Activated CD8-positive, alpha-beta memory T cell treated with anti-CD3 and anti-CD28 coated beads, Interleukin-2, amount 50 U/mL, for 48 hours (primary cell): Measurements from ENCODE around the gene MCEMP1.
"Not testable (repeated sequence)": the region's sequence is repeated elsewhere in the genome, so short reads cannot be mapped to it uniquely, and the experiment has no call there.

ENCODE experiments used
- DNase-seq: peaks from one replicate; pipeline ENCODE4 v3.0.0-alpha.2; 2020

MCEMP1 gene

DNA sequence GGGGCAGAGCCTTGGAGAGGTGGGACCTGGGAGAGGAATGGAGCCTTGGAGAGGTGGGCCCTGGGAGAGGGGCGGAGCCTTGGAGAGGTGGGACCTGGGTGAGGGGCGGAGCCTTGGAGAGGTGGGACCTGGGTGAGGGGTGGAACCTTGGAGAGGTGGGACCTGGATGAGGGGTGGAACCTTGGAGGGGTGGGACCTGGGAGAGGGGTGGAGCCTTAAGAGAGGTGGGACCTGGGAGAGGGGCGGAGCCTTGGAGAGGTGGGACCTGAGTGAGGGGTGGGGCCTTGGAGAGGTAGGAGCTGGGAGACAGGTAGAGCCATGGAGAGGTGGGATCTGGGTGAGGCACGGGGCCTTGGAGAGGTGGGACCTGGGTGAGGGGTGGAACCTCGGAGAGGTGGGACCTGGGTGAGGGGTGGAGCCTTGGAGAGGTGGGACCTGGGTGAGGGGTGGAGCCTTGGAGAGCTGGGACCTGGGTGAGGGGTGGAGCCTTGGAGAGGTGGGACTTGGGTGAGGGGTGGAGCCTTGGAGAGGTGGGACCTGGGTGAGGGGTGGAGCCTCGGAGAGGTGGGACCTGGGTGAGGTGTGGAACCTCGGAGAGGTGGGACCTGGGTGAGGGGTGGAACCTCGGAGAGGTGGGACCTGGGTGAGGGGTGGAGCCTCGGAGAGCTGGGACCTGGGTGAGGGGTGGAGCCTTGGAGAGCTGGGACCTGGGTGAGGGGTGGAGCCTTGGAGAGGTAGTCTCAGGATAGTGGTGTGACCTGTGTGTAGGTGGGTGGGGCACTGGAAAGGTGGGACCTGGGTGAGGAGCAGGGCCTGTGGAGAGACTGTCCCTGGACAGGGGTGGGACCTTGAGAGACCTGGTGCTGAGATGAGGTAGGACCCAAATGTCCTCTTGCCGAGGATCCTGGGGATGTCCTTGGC, 33.0 kb upstream of the MCEMP1 start:
- DNase-seq, result not testable (repeated sequence)

DNA sequence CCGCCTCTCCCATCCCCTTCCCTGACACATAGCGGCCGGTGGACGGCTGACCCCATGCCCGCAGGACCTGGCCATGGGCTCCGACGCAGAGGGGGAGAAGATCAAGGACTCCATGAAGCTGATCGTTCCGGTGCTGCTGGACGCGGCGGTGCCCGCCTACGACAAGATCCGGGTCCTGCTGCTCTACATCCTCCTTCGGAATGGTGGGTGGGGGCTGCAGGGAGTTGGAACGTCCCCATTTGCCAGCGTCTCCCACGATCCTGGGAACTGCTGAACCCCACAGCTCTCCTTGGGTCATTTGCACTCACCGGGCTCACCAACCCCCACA, 32.4 kb upstream of the MCEMP1 start:
- no peak for DNase-seq

DNA sequence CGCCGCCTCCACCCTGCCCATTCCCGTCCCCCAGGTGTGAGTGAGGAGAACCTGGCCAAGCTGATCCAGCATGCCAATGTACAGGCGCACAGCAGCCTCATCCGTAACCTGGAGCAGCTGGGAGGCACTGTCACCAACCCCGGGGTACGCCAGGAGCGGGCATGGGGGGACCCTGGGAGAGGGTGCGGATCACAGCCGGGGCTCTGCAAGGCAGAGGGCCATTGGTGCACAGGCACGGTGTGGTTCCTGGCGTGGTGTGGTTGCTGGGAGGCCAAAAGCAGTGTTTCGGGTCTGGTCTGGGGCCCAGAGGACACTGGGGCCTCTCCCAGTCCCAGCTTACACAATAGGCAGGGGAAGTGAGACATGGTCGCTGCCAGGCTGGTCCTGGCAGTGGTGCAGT, 31.7 kb upstream of the MCEMP1 start:
- no peak for DNase-seq

- DNase-seq, result no peak
Measured at GRCh38 chr19:7645656-7646425, 31.0 kb upstream of the MCEMP1 start.

GRCh38 chr19:7646426-7646700, 30.5 kb upstream of the MCEMP1 start:
- DNase-seq, result no peak

- no peak for DNase-seq
Measured at GRCh38 chr19:7647156-7647555, 29.7 kb upstream of the MCEMP1 start.

- no peak for DNase-seq
Measured at GRCh38 chr19:7648265-7649014, 28.4 kb upstream of the MCEMP1 start.

DNA sequence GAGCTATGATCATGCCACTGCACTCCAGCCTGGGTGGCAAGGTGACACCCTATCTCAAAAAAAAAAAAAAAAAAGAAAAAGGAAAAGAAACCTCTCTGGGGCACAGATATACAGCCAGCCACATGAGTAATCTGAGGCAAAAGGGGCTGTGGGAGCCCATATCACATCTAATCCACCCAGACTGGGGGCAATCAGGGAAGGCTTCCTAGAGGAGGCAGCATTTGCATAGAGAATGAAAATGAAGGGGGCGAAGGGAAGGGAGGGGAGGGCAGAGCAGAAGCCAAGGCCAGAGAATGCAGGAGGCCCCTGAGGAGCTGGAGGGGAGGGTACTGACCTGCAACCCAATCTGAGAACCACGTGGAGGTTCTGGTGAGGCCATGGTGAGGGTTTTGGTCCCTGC, 26.7 kb upstream of the MCEMP1 start:
- DNase-seq, result no peak

GRCh38 chr19:7652061-7652641, 24.7 kb upstream of the MCEMP1 start:
- peak; percentile 99 for DNase-seq

DNA sequence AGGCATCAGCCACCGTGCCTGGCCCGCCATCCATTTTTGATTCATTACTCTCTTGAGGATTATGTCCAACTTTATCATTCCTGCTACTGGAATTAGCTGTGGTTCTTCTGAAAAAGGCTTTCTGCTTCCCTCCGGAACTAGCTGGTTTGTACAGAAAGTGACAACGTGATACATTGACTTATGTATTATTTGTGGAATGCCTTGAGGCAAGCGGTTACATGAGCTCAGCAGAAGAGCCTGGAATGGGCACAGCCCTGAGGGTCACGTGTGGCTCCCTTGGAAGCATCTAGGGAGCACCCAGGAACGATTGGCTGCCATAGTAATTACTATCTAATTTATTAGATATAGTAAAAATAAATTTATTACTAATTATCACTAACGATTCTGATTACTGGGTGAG, 22.5 kb upstream of the MCEMP1 start:
- DNase-seq, result no peak

- DNase-seq, result no peak
Measured at GRCh38 chr19:7655581-7655980, 21.3 kb upstream of the MCEMP1 start.

DNA sequence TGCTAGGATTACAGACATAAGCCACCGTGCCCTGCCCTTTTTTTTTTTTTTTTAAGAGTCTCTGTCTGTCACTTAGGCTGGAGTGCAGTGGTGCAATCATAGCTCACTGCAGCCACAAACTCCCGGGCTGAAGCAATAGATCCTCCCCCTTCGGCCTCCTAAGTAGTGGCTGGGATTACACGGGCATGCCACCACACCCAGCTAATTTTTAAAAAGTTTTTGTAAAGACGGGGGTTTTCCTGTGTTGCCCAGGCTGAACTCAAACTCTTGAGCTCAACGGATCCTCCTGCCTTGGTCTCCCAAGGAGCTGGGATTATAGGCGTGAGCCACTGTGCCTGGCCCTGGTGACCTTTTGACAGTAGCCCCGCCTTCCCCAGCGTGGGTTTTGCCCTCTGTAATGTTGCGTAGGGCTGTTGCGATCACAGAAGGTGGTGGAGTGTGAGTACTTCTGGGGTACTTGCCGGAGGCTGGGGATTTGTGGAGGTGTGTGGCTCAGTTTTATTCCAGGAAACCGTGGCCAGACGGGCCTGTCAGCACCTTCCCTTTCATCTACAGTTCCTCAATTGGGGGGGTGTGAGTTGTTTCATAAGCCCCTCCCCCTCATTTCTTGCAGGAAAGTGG, 19.6 kb upstream of the MCEMP1 start:
- DNase-seq, result peak; percentile 73

DNA sequence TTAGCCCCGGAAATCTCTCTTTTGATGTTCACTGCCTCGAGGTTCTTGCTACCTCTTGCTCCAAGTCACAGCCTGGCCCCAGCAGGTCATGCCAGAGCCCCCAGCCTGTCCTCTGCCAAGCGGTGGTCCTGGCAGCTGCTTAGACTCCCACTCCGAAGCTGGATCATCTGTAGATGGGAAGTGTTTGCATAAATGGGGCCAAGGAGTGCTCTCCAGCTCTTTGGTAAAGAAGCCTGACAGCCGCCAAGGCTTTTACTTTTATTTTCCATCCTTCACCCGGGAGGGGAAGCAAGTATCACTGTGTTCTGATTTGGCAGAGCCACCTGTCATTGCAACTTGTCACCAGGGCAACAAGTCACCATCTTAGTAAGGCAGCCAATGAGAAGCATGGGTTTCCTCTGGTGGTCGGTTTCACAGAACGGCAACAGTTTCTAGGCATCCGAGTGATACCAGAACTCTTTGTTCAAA, 18.6 kb upstream of the MCEMP1 start:
- DNase-seq, result no peak

DNA sequence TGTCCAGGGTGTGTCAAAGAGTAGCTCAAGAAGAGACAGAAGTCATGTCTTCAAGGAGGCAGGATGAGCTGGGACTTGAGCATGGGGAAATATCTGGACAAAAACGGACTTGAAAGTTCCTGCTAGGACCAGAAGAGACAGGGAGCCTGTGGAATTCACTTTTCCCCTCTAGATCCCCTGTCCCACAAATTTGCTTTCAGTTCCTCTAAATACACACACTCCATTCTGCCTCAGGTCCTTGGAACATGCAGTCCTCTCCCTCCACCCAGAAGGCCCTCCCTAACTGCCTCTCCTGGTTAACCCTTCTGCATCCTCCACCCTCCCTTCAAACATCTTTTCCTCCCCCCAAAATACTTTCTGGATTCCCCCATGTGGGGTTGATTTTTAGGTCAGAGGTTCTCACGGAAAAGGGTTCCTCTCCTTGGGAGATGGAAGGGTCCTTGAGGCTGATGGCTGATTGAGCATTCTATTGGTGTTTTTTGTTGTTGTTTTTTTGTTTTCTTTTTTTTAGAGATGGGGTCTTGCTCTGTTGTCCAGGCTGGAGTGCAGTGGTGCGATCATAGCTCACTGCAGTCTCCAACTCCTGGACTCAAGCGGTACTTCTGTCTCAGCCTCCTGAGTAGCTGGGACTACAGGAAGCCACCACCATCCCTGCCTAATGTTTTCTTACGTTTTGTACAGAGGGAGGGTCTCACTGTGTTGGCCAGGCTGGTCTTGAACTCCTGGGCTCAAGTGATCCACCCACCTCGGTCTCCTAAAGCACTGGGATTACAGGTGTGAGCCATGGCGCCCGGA, 14.9 kb upstream of the MCEMP1 start:
- DNase-seq, result no peak

DNA sequence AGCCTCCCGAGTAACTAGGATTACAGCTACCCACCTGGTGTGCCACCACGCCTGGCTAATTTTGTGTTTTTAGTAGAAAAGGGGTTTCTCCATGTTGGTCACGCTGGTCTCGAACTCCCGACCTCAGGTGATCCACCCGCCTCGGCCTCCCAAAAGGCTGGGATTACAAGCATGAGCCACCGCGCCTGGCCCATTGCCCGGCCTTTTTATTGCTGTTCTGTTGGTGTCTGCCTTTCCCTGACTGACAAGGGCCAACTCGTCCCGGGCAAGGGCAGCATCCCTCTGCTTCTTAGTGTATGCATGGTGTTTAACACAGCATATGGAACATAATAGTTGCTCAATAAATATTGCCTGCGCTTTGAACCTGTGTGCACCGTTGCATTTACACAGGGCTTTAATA, 14.2 kb upstream of the MCEMP1 start:
- DNase-seq, result no peak

GRCh38 chr19:7663706-7664105, 13.2 kb upstream of the MCEMP1 start:
- no peak for DNase-seq

GRCh38 chr19:7665076-7665475, 11.8 kb upstream of the MCEMP1 start:
- DNase-seq, result no peak

DNA sequence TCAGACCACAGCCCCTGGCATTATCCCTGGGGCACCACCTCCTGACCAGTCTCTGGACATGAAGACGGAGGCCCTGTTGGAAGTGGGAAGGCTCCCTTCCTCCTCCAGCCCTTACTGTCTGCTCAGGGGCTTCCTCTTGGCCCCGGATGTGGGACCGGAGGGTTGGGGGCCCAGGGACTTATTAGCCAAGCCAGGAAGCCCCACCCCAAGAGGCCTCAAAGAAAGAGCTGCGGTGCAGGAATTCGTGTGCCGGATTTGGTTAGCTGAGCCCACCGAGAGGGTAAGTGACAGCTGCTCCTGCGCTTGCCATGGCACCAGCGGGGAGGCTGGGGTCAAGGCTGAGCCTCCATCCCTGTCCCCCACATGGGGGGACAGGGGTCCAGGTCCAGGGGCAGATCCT, 8.0 kb upstream of the MCEMP1 start, which contains the start of gene RETN:
Gene RETN (plus strand): TSS at position 208 of the 400 bp plus-strand sequence. CDS start 278 bp downstream, outside the sequence.
- no peak for DNase-seq

DNA sequence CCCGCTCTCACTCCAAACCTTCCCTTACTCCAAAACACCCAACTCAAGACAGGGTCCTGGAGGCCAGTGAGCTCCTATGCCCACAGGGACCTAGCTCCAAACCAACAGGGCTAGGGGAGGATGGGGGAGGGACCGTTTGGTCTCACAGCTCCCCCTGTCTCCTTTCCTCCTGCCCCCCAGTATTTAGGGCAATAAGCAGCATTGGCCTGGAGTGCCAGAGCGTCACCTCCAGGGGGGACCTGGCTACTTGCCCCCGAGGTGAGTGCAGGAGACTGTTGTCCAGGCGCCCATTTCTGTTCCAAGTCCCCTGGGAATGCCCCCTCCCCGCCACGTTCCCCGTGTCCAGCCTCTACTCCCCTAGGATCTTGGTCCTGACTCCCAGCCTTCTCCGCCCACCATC, 7.2 kb upstream of the MCEMP1 start:
- DNase-seq, result no peak

DNA sequence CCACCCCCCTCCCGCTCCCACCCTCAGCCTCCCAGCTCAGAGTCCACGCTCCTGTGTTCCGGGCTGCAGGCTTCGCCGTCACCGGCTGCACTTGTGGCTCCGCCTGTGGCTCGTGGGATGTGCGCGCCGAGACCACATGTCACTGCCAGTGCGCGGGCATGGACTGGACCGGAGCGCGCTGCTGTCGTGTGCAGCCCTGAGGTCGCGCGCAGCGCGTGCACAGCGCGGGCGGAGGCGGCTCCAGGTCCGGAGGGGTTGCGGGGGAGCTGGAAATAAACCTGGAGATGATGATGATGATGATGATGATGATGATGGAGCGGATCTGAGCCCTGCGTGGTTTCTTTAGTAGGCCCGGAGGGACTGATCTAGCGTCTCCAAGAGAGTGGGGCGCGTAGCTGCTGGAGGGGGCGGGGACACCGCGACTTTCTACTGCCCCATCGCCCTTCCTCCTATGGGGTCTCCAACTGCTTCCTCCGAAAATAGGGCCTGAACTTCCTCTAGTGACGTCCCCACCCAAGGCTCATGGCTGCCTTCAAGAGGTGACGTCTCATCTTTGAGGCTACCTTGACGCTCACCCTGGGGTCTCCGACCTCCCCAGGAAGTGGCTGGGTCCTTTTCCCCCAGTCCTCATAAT, 6.6 kb upstream of the MCEMP1 start:
- DNase-seq, result no peak

DNA sequence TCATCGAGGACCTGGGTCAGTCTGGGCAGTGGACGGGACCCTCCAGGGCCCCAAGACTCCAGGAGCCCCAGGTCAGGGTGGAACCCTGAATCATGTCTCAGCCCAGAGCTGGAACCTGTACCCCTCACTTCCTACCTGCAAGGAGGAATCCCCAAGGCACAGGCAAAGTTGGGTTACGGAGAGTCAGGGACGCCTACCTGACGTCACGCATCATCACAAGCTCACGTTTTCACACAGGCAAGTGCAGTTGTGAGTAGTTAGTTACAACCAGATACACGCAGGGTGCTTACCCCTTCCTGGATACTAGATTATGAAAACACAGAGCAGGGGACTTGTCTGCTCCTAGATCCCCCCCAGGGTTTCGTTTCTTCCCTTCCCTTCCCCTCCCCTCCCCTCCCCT, 6.1 kb upstream of the MCEMP1 start:
- DNase-seq, result no peak
